Measurements from ENCODE around the gene EPM2AIP1. TPM values are rescaled to one million over a fixed set of nuclear protein-coding genes. Genes with fewer than 3 reads are reported as not detected.

The EPM2AIP1 gene
- total and polyA plus RNA-seq, 7 experiments from 2014 or later = 3.7 to 43.4 (median 26.0) TPM

- DNase-seq = no peak
- Mint-ChIP-seq H3K27me3 (no peaks in the 10 kb centered on the region), H3K4me1 (peaks cover 0 to 4% (median 0%) of the 10 kb centered on the region in 7 donors), H3K4me3 (no peak overlapping the region), H3K27ac (no peak overlapping the region), H3K36me3 (peaks cover 19 to 86% (median 65%) of the 10 kb centered on the region in 5 donors), H3K9me3 (peaks cover 0 to 22% (median 3%) of the 10 kb centered on the region in 11 donors)
- Histone ChIP-seq H3K4me1 (ENCODE audit: control insufficient read depth in 2 of 2, insufficient read depth in 2 of 2, low read length in 2 of 2) (no peaks in the 10 kb centered on the region), H3K9me3 (ENCODE audit: control insufficient read depth in 2 of 3, low read length in 3 of 3) (peaks cover 0 to 9% (median 0%) of the 10 kb centered on the region in 3 experiments), H3K27ac (ENCODE audit: low read depth, low read length) (no peak overlapping the region), H3K27me3 (ENCODE audit: control insufficient read depth in 2 of 2, insufficient read depth in 2 of 2, low read length in 2 of 2) (no peaks in the 10 kb centered on the region), H3K36me3 (ENCODE audit: control insufficient read depth in 2 of 3, insufficient read depth in 3 of 3, low read length in 3 of 3) (peaks cover 0 to 86% (median 29%) of the 10 kb centered on the region in 3 experiments), H3K4me3 (ENCODE audit: low read length) (no peak overlapping the region)
- no peak for ATAC-seq
- intact Hi-C loops (cut with micrococcal nuclease) = no loop called here
- ChIA-PET POLR2A (no interaction called here), CTCF (no interaction called here)
These were observed 40.0 kb upstream of the EPM2AIP1 start for GRCh38 chr3:37032961-37033360.

DNA sequence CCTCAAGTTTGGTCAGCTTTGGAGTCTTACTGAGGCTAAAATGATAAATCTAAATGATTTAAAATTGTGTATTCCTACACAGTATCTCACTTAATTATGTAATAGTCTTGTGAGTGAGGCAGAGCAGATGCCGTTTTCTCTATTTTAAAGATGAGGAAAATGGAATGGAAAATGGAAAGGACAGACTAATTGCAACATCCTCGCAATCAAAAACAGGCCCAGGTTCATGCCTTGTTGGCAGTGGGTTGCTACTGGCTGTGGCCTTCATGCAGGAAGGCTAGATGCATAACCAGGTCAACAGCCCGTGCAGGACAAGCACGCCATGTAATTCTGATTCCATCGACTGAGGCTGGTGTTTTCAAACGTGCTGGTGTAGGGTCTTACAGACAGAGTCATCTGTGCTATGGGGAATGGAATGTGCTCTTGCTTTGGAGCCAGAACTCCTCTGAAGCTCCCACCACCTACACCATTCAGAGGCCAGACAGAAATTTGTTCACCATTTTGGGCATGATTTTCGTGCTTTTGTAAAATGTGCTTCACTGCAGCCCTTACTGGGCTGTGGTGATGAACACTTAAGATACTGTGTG lies 38.3 kb upstream of the EPM2AIP1 start:
- Histone ChIP-seq H3K27ac (ENCODE audit: low read depth, low read length) (no peak overlapping the region), H3K27me3 (ENCODE audit: control insufficient read depth in 2 of 2, insufficient read depth in 2 of 2, low read length in 2 of 2) (no peaks in the 10 kb centered on the region), H3K9me3 (ENCODE audit: control insufficient read depth in 2 of 3, low read length in 3 of 3) (peaks cover 0 to 7% (median 0%) of the 10 kb centered on the region in 3 experiments), H3K4me1 (ENCODE audit: control insufficient read depth in 2 of 2, insufficient read depth in 2 of 2, low read length in 2 of 2) (no peaks in the 10 kb centered on the region), H3K36me3 (ENCODE audit: control insufficient read depth in 2 of 3, insufficient read depth in 3 of 3, low read length in 3 of 3) (peaks cover 0 to 93% (median 29%) of the 10 kb centered on the region in 3 experiments), H3K4me3 (ENCODE audit: low read length) (no peak overlapping the region)
- intact Hi-C loops (cut with micrococcal nuclease) = no loop called here
- peaks cover 21 to 83% (median 61%) of the 10 kb centered on the region in 5 donors for H3K36me3 Mint-ChIP-seq
- POLR2A ChIA-PET = no interaction called here
- H3K4me1 Mint-ChIP-seq = peaks cover 0 to 4% (median 0%) of the 10 kb centered on the region in 7 donors
- no peak overlapping the region for H3K27ac Mint-ChIP-seq
- CTCF ChIA-PET = no interaction called here
- no peak overlapping the region for H3K4me3 Mint-ChIP-seq
- H3K9me3 Mint-ChIP-seq = peaks cover 0 to 17% (median 3%) of the 10 kb centered on the region in 11 donors
- DNase-seq (no peak), ATAC-seq (no peak)
- no peaks in the 10 kb centered on the region for H3K27me3 Mint-ChIP-seq

DNA sequence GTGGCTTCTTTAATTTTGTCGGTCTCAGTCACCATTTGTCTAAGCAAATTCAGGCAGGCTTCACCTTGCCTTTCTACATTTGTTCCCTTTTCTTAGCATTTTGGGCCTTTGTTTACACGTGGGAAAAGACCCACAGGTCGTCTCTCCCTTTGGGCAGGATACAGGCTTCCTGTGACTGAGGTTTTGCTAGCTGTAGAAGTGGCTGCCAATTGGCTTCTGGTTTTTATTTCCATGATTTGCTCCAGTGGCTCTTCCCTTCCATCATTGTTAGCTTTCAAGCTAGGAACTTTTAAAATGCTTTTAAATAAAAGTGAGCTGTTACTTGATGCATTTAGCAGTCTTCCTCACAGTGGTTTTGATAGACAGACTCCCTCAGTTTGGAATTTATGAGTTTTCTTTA lies 37.7 kb upstream of the EPM2AIP1 start:
- Mint-ChIP-seq H3K4me3 (no peak overlapping the region), H3K9me3 (peaks cover 0 to 12% (median 0%) of the 10 kb centered on the region in 11 donors), H3K27ac (no peak overlapping the region), H3K36me3 (peaks cover 18 to 83% (median 59%) of the 10 kb centered on the region in 5 donors), H3K27me3 (no peaks in the 10 kb centered on the region), H3K4me1 (peaks cover 0 to 4% (median 0%) of the 10 kb centered on the region in 7 donors)
- Histone ChIP-seq H3K27ac (ENCODE audit: low read depth, low read length) (no peak overlapping the region), H3K27me3 (ENCODE audit: control insufficient read depth in 2 of 2, insufficient read depth in 2 of 2, low read length in 2 of 2) (no peaks in the 10 kb centered on the region), H3K9me3 (ENCODE audit: control insufficient read depth in 2 of 3, low read length in 3 of 3) (peaks cover 0 to under 1% (median 0%) of the 10 kb centered on the region in 3 experiments), H3K36me3 (ENCODE audit: control insufficient read depth in 2 of 3, insufficient read depth in 3 of 3, low read length in 3 of 3) (peaks cover 4 to 92% (median 29%) of the 10 kb centered on the region in 3 experiments), H3K4me3 (ENCODE audit: low read length) (no peak overlapping the region), H3K4me1 (ENCODE audit: control insufficient read depth in 2 of 2, insufficient read depth in 2 of 2, low read length in 2 of 2) (no peaks in the 10 kb centered on the region)
- intact Hi-C loops (cut with micrococcal nuclease) = no loop called here
- ChIA-PET CTCF (interaction anchor here (0.7 kb wide), 1 partner anchor 31 kb away, joined by 4 read pairs; no protein-coding TSS in a partner anchor), POLR2A (no interaction called here)
- DNase-seq = no peak
- no peak for ATAC-seq

GRCh38 chr3:37029516-37030163 lies 36.7 kb upstream of the EPM2AIP1 start:
- Mint-ChIP-seq H3K4me3 (no peak overlapping the region), H3K27me3 (no peaks in the 10 kb centered on the region), H3K36me3 (peaks cover 20 to 80% (median 50%) of the 10 kb centered on the region in 5 donors), H3K4me1 (peaks cover 0 to 8% (median 0%) of the 10 kb centered on the region in 7 donors), H3K27ac (no peak overlapping the region), H3K9me3 (peaks cover 0 to 4% (median 0%) of the 10 kb centered on the region in 11 donors)
- no peaks in the 10 kb centered on the region for H3K4me1 ChIP-seq (ENCODE audit: control insufficient read depth in 2 of 2, insufficient read depth in 2 of 2, low read length in 2 of 2)
- H3K27me3 ChIP-seq (ENCODE audit: control insufficient read depth in 2 of 2, insufficient read depth in 2 of 2, low read length in 2 of 2) = no peaks in the 10 kb centered on the region
- H3K9me3 ChIP-seq (ENCODE audit: control insufficient read depth in 2 of 3, low read length in 3 of 3) = no peaks in the 10 kb centered on the region
- ATAC-seq = no peak
- DNase-seq = no peak
- CTCF ChIA-PET = interaction anchor here (0.6 to 0.7 kb wide), 2 partner anchors 32 to 158 kb away, joined by 4 to 5 read pairs; no protein-coding TSS in a partner anchor
- peaks cover 5 to 89% (median 29%) of the 10 kb centered on the region in 3 experiments for H3K36me3 ChIP-seq (ENCODE audit: control insufficient read depth in 2 of 3, insufficient read depth in 3 of 3, low read length in 3 of 3)
- H3K27ac ChIP-seq (ENCODE audit: low read depth, low read length) = no peak overlapping the region
- intact Hi-C loops (cut with micrococcal nuclease) = no loop called here
- POLR2A ChIA-PET = interaction anchor here (0.7 kb wide), 1 partner anchor 18 kb away, joined by 5 read pairs; no protein-coding TSS in a partner anchor
- H3K4me3 ChIP-seq (ENCODE audit: low read length) = no peak overlapping the region

DNA sequence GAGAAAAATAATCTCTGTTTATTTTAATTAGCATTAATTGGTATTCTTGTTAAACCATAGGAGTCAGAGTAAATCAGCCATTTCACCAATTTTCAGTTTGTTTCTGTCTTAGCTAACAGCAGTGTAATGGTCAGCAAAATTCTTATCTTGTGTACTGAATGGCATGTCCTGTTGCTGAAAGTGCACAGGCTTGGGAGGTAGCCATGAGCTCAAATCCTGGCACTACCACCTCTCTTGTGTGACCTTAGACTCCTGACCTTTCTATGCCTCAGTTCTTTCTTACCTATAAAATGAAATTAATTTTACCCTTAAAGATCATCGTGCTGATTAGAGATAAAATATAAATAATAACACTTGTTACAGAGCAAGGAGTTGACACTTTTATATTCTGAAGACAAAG lies 36.2 kb upstream of the EPM2AIP1 start:
- H3K4me1 ChIP-seq (ENCODE audit: control insufficient read depth in 2 of 2, insufficient read depth in 2 of 2, low read length in 2 of 2) = no peaks in the 10 kb centered on the region
- Mint-ChIP-seq H3K9me3 (peaks cover 0 to 2% (median 0%) of the 10 kb centered on the region in 11 donors), H3K4me1 (peaks cover 0 to 10% (median 0%) of the 10 kb centered on the region in 7 donors), H3K36me3 (peaks cover 21 to 80% (median 46%) of the 10 kb centered on the region in 5 donors), H3K4me3 (no peak overlapping the region), H3K27ac (peak overlapping the region in 1 of 9 donors; percentile 36), H3K27me3 (no peaks in the 10 kb centered on the region)
- H3K36me3 ChIP-seq (ENCODE audit: control insufficient read depth in 2 of 3, insufficient read depth in 3 of 3, low read length in 3 of 3) = peaks cover 5 to 90% (median 29%) of the 10 kb centered on the region in 3 experiments
- H3K27me3 ChIP-seq (ENCODE audit: control insufficient read depth in 2 of 2, insufficient read depth in 2 of 2, low read length in 2 of 2) = no peaks in the 10 kb centered on the region
- DNase-seq = no peak
- H3K27ac ChIP-seq (ENCODE audit: low read depth, low read length) = no peak overlapping the region
- ChIA-PET POLR2A (interaction anchor here (0.7 kb wide), 1 partner anchor 18 kb away, joined by 5 read pairs; no protein-coding TSS in a partner anchor), CTCF (interaction anchor here (0.6 kb wide), 1 partner anchor 158 kb away, joined by 5 read pairs; no protein-coding TSS in a partner anchor)
- intact Hi-C loops (cut with micrococcal nuclease) = no loop called here
- no peaks in the 10 kb centered on the region for H3K9me3 ChIP-seq (ENCODE audit: control insufficient read depth in 2 of 3, low read length in 3 of 3)
- H3K4me3 ChIP-seq (ENCODE audit: low read length) = no peak overlapping the region
- no peak for ATAC-seq

GRCh38 chr3:37028329-37028728 lies 35.4 kb upstream of the EPM2AIP1 start:
- peaks cover 5 to 89% (median 29%) of the 10 kb centered on the region in 3 experiments for H3K36me3 ChIP-seq (ENCODE audit: control insufficient read depth in 2 of 3, insufficient read depth in 3 of 3, low read length in 3 of 3)
- no peak for ATAC-seq
- Mint-ChIP-seq H3K27ac (no peak overlapping the region), H3K4me1 (peaks cover 0 to 10% (median 0%) of the 10 kb centered on the region in 7 donors), H3K36me3 (peaks cover 21 to 81% (median 39%) of the 10 kb centered on the region in 5 donors), H3K27me3 (no peaks in the 10 kb centered on the region), H3K9me3 (no peaks in the 10 kb centered on the region), H3K4me3 (no peak overlapping the region)
- no peak for DNase-seq
- CTCF ChIA-PET = no interaction called here
- no peak overlapping the region for H3K4me3 ChIP-seq (ENCODE audit: low read length)
- H3K9me3 ChIP-seq (ENCODE audit: control insufficient read depth in 2 of 3, low read length in 3 of 3) = no peaks in the 10 kb centered on the region
- no peak overlapping the region for H3K27ac ChIP-seq (ENCODE audit: low read depth, low read length)
- no peaks in the 10 kb centered on the region for H3K4me1 ChIP-seq (ENCODE audit: control insufficient read depth in 2 of 2, insufficient read depth in 2 of 2, low read length in 2 of 2)
- H3K27me3 ChIP-seq (ENCODE audit: control insufficient read depth in 2 of 2, insufficient read depth in 2 of 2, low read length in 2 of 2) = no peaks in the 10 kb centered on the region
- intact Hi-C loops (cut with micrococcal nuclease) = no loop called here
- POLR2A ChIA-PET = no interaction called here

Measured in naive thymus-derived CD4-positive, alpha-beta T cell (primary cell).